ENCODE results near the gene IDUA.

The IDUA gene

GRCh38 chr4:1023895-1024740 is 37.3 kb downstream of the IDUA start:
- TF ChIP-seq, protein P1, sequence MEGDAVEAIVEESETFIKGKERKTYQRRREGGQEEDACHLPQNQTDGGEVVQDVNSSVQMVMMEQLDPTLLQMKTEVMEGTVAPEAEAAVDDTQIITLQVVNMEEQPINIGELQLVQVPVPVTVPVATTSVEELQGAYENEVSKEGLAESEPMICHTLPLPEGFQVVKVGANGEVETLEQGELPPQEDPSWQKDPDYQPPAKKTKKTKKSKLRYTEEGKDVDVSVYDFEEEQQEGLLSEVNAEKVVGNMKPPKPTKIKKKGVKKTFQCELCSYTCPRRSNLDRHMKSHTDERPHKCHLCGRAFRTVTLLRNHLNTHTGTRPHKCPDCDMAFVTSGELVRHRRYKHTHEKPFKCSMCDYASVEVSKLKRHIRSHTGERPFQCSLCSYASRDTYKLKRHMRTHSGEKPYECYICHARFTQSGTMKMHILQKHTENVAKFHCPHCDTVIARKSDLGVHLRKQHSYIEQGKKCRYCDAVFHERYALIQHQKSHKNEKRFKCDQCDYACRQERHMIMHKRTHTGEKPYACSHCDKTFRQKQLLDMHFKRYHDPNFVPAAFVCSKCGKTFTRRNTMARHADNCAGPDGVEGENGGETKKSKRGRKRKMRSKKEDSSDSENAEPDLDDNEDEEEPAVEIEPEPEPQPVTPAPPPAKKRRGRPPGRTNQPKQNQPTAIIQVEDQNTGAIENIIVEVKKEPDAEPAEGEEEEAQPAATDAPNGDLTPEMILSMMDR (conservative IDR thresholded peaks at IDR 0.05; ENCODE audit: low read depth, low read length), result no peak
- no peak overlapping the region for H3K4me3 ChIP-seq (ENCODE audit: low read length)
- DNase-seq (ENCODE audit: low read depth), result no peak

- no peak overlapping the region for H3K4me3 ChIP-seq (ENCODE audit: low read length)
- DNase-seq (ENCODE audit: low read depth), result no peak
- TF ChIP-seq, protein P1 (conservative IDR thresholded peaks at IDR 0.05; ENCODE audit: low read depth, low read length), result no peak
Observed at GRCh38 chr4:1024882-1025545, 38.2 kb downstream of the IDUA start.

- H3K4me3 ChIP-seq (ENCODE audit: low read length), result no peak overlapping the region
- TF ChIP-seq, protein P1 (conservative IDR thresholded peaks at IDR 0.05; ENCODE audit: low read depth, low read length), result no peak
- no peak for DNase-seq (ENCODE audit: low read depth)
Observed at GRCh38 chr4:1026115-1026514, 39.3 kb downstream of the IDUA start.

- TF ChIP-seq, protein P1 (conservative IDR thresholded peaks at IDR 0.05; ENCODE audit: low read depth, low read length), result no peak
Observed at GRCh38 chr4:1027219-1027914, 40.5 kb downstream of the IDUA start.

GRCh38 chr4:1027915-1028238 is 41.0 kb downstream of the IDUA start:
- H3K4me3 ChIP-seq (ENCODE audit: low read length), result no peak overlapping the region
- DNase-seq (ENCODE audit: low read depth), result no peak

More at GRCh38 chr4:1027219-1027914, 40.5 kb downstream of the IDUA start:
- no peak for DNase-seq (ENCODE audit: low read depth)
- H3K4me3 ChIP-seq (ENCODE audit: low read length), result no peak overlapping the region

DNA sequence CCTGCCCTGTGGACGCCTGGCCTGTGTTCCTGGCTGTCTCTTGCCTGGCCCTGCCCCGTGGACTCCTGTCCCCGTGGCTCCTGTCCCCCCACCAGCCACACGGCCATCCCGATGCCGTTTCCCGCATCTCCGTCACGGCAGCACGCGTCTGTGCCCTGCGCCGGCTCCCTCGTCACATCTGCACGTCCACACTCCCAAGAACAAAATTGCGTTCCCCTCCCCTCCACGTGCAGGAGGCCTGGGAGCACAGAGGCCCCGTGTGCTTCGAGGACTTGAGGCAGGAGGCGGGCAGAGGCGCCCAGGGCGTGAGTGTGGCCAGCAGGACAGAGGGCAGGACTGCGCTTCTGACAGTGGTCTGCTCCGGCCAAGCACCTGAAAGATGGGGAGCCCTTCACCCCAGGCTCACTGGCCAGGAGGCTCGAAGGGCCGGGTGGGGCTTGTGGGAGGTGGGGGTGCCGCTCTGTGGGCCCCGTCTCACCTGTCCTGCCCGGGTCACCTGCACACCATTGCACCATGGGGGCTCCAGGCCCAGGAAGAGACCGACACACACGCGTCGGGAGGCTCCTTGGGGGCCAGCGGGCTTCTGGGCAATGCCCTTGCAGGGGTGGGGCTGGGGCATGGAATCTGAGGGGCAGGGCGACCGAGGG is 41.9 kb downstream of the IDUA start:
- H3K4me3 ChIP-seq (ENCODE audit: low read length), result no peak overlapping the region
- TF ChIP-seq, protein P1 (conservative IDR thresholded peaks at IDR 0.05; ENCODE audit: low read depth, low read length), result no peak
- DNase-seq (ENCODE audit: low read depth), result no peak

More at GRCh38 chr4:1027915-1028238, 41.0 kb downstream of the IDUA start:
- TF ChIP-seq, protein P1 (conservative IDR thresholded peaks at IDR 0.05; ENCODE audit: low read depth, low read length), result no peak

Data from retinal pigment epithelial cell (primary cell).